ENCODE results near the gene ITGB1.

Gene ITGB1

GRCh38 chr10:32990811-32991210 is 32.8 kb upstream of the ITGB1 start:
- Histone ChIP-seq H3K9me3 (ENCODE audit: control insufficient read depth, low read length) (no peaks in the 10 kb centered on the region), H3K4me3 (ENCODE audit: insufficient read depth, low read depth, low read length, poor library complexity, severe bottlenecking) (no peak overlapping the region), H3K4me1 (ENCODE audit: control insufficient read depth, insufficient read depth, low read length, poor library complexity, severe bottlenecking) (no peaks in the 10 kb centered on the region), H3K27ac (ENCODE audit: insufficient read depth, low read length, poor library complexity, severe bottlenecking) (no peak overlapping the region), H3K36me3 (ENCODE audit: control insufficient read depth, insufficient read depth, low read length) (no peaks in the 10 kb centered on the region), H3K27me3 (replicated peaks; ENCODE audit: control insufficient read depth, insufficient read depth, low read length, poor library complexity, severe bottlenecking) (no peaks in the 10 kb centered on the region)
- DNase-seq: no peak

- Histone ChIP-seq H3K27me3 (replicated peaks; ENCODE audit: control insufficient read depth, insufficient read depth, low read length, poor library complexity, severe bottlenecking) (no peaks in the 10 kb centered on the region), H3K27ac (ENCODE audit: insufficient read depth, low read length, poor library complexity, severe bottlenecking) (no peak overlapping the region), H3K9me3 (ENCODE audit: control insufficient read depth, low read length) (no peaks in the 10 kb centered on the region), H3K36me3 (ENCODE audit: control insufficient read depth, insufficient read depth, low read length) (no peaks in the 10 kb centered on the region), H3K4me1 (ENCODE audit: control insufficient read depth, insufficient read depth, low read length, poor library complexity, severe bottlenecking) (no peaks in the 10 kb centered on the region), H3K4me3 (ENCODE audit: insufficient read depth, low read depth, low read length, poor library complexity, severe bottlenecking) (no peak overlapping the region)
- DNase-seq: no peak
These were observed 30.6 kb upstream of the ITGB1 start for GRCh38 chr10:32988604-32989003.

- Histone ChIP-seq H3K4me3 (ENCODE audit: insufficient read depth, low read depth, low read length, poor library complexity, severe bottlenecking) (no peak overlapping the region), H3K4me1 (ENCODE audit: control insufficient read depth, insufficient read depth, low read length, poor library complexity, severe bottlenecking) (peaks cover under 1% of the 10 kb centered on the region), H3K9me3 (ENCODE audit: control insufficient read depth, low read length) (no peaks in the 10 kb centered on the region), H3K27ac (ENCODE audit: insufficient read depth, low read length, poor library complexity, severe bottlenecking) (no peak overlapping the region), H3K27me3 (replicated peaks; ENCODE audit: control insufficient read depth, insufficient read depth, low read length, poor library complexity, severe bottlenecking) (no peaks in the 10 kb centered on the region), H3K36me3 (ENCODE audit: control insufficient read depth, insufficient read depth, low read length) (no peaks in the 10 kb centered on the region)
- DNase-seq: no peak
These were observed 29.1 kb upstream of the ITGB1 start for GRCh38 chr10:32987172-32987571.

GRCh38 chr10:32985775-32986350 is 27.8 kb upstream of the ITGB1 start:
- Histone ChIP-seq H3K27ac (ENCODE audit: insufficient read depth, low read length, poor library complexity, severe bottlenecking) (no peak overlapping the region), H3K4me1 (ENCODE audit: control insufficient read depth, insufficient read depth, low read length, poor library complexity, severe bottlenecking) (peaks cover 14% of the 10 kb centered on the region), H3K27me3 (replicated peaks; ENCODE audit: control insufficient read depth, insufficient read depth, low read length, poor library complexity, severe bottlenecking) (no peaks in the 10 kb centered on the region), H3K9me3 (ENCODE audit: control insufficient read depth, low read length) (no peaks in the 10 kb centered on the region), H3K4me3 (ENCODE audit: insufficient read depth, low read depth, low read length, poor library complexity, severe bottlenecking) (no peak overlapping the region), H3K36me3 (ENCODE audit: control insufficient read depth, insufficient read depth, low read length) (no peaks in the 10 kb centered on the region)
- no peak for DNase-seq

GRCh38 chr10:32985341-32985764 is 27.3 kb upstream of the ITGB1 start:
- DNase-seq: no peak
- H3K4me3 ChIP-seq (ENCODE audit: insufficient read depth, low read depth, low read length, poor library complexity, severe bottlenecking): no peak overlapping the region
- no peak overlapping the region for H3K27ac ChIP-seq (ENCODE audit: insufficient read depth, low read length, poor library complexity, severe bottlenecking)
- H3K36me3 ChIP-seq (ENCODE audit: control insufficient read depth, insufficient read depth, low read length): no peaks in the 10 kb centered on the region
- no peaks in the 10 kb centered on the region for H3K9me3 ChIP-seq (ENCODE audit: control insufficient read depth, low read length)
- H3K27me3 ChIP-seq (replicated peaks; ENCODE audit: control insufficient read depth, insufficient read depth, low read length, poor library complexity, severe bottlenecking): no peaks in the 10 kb centered on the region
- H3K4me1 ChIP-seq (ENCODE audit: control insufficient read depth, insufficient read depth, low read length, poor library complexity, severe bottlenecking): peaks cover 15% of the 10 kb centered on the region

GRCh38 chr10:32984003-32984600 is 26.1 kb upstream of the ITGB1 start:
- Histone ChIP-seq H3K36me3 (ENCODE audit: control insufficient read depth, insufficient read depth, low read length) (no peaks in the 10 kb centered on the region), H3K4me1 (ENCODE audit: control insufficient read depth, insufficient read depth, low read length, poor library complexity, severe bottlenecking) (peaks cover 15% of the 10 kb centered on the region), H3K4me3 (ENCODE audit: insufficient read depth, low read depth, low read length, poor library complexity, severe bottlenecking) (no peak overlapping the region), H3K9me3 (ENCODE audit: control insufficient read depth, low read length) (no peaks in the 10 kb centered on the region), H3K27ac (ENCODE audit: insufficient read depth, low read length, poor library complexity, severe bottlenecking) (no peak overlapping the region), H3K27me3 (replicated peaks; ENCODE audit: control insufficient read depth, insufficient read depth, low read length, poor library complexity, severe bottlenecking) (no peaks in the 10 kb centered on the region)
- DNase-seq: no peak

GRCh38 chr10:32982911-32983909 is 25.2 kb upstream of the ITGB1 start:
- no peak for DNase-seq
- H3K9me3 ChIP-seq (ENCODE audit: control insufficient read depth, low read length): no peaks in the 10 kb centered on the region
- peaks cover 15% of the 10 kb centered on the region for H3K4me1 ChIP-seq (ENCODE audit: control insufficient read depth, insufficient read depth, low read length, poor library complexity, severe bottlenecking)
- no peak overlapping the region for H3K4me3 ChIP-seq (ENCODE audit: insufficient read depth, low read depth, low read length, poor library complexity, severe bottlenecking)
- H3K36me3 ChIP-seq (ENCODE audit: control insufficient read depth, insufficient read depth, low read length): no peaks in the 10 kb centered on the region
- H3K27me3 ChIP-seq (replicated peaks; ENCODE audit: control insufficient read depth, insufficient read depth, low read length, poor library complexity, severe bottlenecking): no peaks in the 10 kb centered on the region
- H3K27ac ChIP-seq (ENCODE audit: insufficient read depth, low read length, poor library complexity, severe bottlenecking): no peak overlapping the region

- Histone ChIP-seq H3K36me3 (ENCODE audit: control insufficient read depth, insufficient read depth, low read length) (no peaks in the 10 kb centered on the region), H3K4me1 (ENCODE audit: control insufficient read depth, insufficient read depth, low read length, poor library complexity, severe bottlenecking) (peaks cover 15% of the 10 kb centered on the region), H3K4me3 (ENCODE audit: insufficient read depth, low read depth, low read length, poor library complexity, severe bottlenecking) (no peak overlapping the region), H3K27me3 (replicated peaks; ENCODE audit: control insufficient read depth, insufficient read depth, low read length, poor library complexity, severe bottlenecking) (no peaks in the 10 kb centered on the region), H3K27ac (ENCODE audit: insufficient read depth, low read length, poor library complexity, severe bottlenecking) (no peak overlapping the region), H3K9me3 (ENCODE audit: control insufficient read depth, low read length) (no peaks in the 10 kb centered on the region)
- no peak for DNase-seq
These were observed 24.3 kb upstream of the ITGB1 start for GRCh38 chr10:32982293-32982709.

GRCh38 chr10:32981760-32982159 is 23.7 kb upstream of the ITGB1 start:
- Histone ChIP-seq H3K4me1 (ENCODE audit: control insufficient read depth, insufficient read depth, low read length, poor library complexity, severe bottlenecking) (peaks cover 15% of the 10 kb centered on the region), H3K4me3 (ENCODE audit: insufficient read depth, low read depth, low read length, poor library complexity, severe bottlenecking) (no peak overlapping the region), H3K9me3 (ENCODE audit: control insufficient read depth, low read length) (no peaks in the 10 kb centered on the region), H3K36me3 (ENCODE audit: control insufficient read depth, insufficient read depth, low read length) (no peaks in the 10 kb centered on the region), H3K27ac (ENCODE audit: insufficient read depth, low read length, poor library complexity, severe bottlenecking) (peak overlapping the region; percentile 68), H3K27me3 (replicated peaks; ENCODE audit: control insufficient read depth, insufficient read depth, low read length, poor library complexity, severe bottlenecking) (no peaks in the 10 kb centered on the region)
- DNase-seq: no peak
